Measurements from ENCODE around the gene SP1. TPM values are rescaled to one million over a fixed set of nuclear protein-coding genes. Genes with fewer than 3 reads are reported as not detected.
A peak's percentile ranks its signal among the peaks of the same experiment; 100 is the strongest.

The SP1 gene
- total RNA-seq, 2 donors from 2014 or later, result 83.6 to 96.8 TPM

DNA sequence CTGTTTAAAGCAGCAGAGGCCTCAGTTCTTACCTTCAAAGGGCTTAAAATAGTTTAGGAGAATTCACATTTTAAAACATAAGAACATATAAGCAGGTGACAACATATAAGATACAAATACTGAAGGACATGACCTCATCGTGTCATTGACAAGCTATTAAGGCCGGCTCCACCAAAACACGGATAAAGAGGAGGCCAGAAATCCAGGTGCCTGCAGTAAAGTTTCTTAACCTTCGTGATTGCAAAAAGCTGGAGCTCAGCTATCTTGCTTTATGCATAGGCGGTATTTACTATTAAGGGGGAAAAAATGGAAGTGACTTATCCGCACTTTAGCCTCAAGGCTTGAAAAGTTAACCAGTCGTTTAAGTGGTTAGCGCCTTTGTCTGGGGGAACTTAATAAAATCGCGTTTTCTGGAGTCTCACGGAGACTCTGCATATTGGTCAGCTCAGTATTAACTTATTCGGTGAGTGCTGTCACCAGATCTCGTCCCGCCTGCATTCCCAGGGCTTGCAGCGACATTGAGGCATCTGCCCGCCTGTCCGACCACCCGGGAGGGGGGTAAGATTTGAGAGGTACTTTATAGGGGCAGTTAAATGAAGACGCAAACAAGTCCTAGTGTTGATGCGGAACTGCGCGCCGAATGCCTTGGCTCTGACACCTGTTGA lies 1.1 kb upstream of the SP1 start:
- DNase-seq, result no peak
- TF ChIP-seq, protein P1, sequence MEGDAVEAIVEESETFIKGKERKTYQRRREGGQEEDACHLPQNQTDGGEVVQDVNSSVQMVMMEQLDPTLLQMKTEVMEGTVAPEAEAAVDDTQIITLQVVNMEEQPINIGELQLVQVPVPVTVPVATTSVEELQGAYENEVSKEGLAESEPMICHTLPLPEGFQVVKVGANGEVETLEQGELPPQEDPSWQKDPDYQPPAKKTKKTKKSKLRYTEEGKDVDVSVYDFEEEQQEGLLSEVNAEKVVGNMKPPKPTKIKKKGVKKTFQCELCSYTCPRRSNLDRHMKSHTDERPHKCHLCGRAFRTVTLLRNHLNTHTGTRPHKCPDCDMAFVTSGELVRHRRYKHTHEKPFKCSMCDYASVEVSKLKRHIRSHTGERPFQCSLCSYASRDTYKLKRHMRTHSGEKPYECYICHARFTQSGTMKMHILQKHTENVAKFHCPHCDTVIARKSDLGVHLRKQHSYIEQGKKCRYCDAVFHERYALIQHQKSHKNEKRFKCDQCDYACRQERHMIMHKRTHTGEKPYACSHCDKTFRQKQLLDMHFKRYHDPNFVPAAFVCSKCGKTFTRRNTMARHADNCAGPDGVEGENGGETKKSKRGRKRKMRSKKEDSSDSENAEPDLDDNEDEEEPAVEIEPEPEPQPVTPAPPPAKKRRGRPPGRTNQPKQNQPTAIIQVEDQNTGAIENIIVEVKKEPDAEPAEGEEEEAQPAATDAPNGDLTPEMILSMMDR (IDR thresholded peaks at IDR 0.05), result no peak
- Histone ChIP-seq H3K9ac (ENCODE audit: low read depth in 2 of 2, low read length in 2 of 2) (peak overlapping the region; percentile 62 to 86), H3K36me3 (peaks cover 11% of the 10 kb centered on the region), H3K9me3 (no peaks in the 10 kb centered on the region), H3K27me3 (no peaks in the 10 kb centered on the region), H3K27ac (peak overlapping the region; percentile 84), H3K4me3 (peak overlapping the region; percentile 24), H3K4me1 (peaks cover 15% of the 10 kb centered on the region)
- intact Hi-C loops (cut with DNase I), result no loop called here

DNA sequence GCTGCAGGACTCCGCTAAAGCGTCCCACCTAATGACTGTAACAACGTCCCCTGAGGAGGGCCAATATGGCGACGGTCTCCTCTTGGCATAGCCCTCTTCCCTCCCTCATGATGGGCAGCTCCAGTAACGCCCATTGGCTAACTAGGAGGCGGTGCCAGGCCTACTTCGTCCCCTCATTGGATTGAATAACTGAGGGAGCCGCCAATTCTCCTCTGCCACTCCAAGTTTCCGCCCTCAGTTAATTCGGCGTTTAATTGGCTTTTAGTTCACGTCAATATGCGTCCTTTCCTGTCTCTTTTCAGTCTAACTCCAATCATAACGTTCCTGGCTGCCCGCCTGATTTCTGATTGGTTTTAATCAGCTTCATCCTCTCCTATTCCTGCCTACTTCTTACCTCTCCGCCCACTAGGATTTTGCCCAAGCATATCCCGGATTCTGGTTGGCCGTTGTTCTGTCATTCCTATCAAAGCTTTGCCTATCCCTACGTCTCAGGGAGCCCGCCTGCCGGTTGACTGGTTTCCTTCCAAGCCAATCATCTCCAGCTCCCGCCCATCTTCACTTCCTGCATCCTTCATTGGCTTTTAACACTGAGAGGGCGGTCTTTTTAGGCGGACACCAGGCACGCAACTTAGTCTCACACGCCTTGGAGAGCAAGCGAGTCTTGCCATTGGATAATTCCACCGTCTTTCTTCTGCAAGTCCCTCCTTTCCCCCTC lies 430 bp upstream of the SP1 start:
- H3K4me3 ChIP-seq, result peak overlapping the region; percentile 33
- TF ChIP-seq, protein P1 (IDR thresholded peaks at IDR 0.05), result no peak
- H3K4me1 ChIP-seq, result peaks cover 19% of the 10 kb centered on the region
- peak overlapping the region; percentile 87 for H3K27ac ChIP-seq
- intact Hi-C loops (cut with DNase I), result no loop called here
- no peaks in the 10 kb centered on the region for H3K9me3 ChIP-seq
- no peaks in the 10 kb centered on the region for H3K27me3 ChIP-seq
- peaks cover 11% of the 10 kb centered on the region for H3K36me3 ChIP-seq
- H3K9ac ChIP-seq (ENCODE audit: low read depth in 2 of 2, low read length in 2 of 2), result peak overlapping the region; percentile 62 to 86
- DNase-seq, result peak; percentile 100

DNA sequence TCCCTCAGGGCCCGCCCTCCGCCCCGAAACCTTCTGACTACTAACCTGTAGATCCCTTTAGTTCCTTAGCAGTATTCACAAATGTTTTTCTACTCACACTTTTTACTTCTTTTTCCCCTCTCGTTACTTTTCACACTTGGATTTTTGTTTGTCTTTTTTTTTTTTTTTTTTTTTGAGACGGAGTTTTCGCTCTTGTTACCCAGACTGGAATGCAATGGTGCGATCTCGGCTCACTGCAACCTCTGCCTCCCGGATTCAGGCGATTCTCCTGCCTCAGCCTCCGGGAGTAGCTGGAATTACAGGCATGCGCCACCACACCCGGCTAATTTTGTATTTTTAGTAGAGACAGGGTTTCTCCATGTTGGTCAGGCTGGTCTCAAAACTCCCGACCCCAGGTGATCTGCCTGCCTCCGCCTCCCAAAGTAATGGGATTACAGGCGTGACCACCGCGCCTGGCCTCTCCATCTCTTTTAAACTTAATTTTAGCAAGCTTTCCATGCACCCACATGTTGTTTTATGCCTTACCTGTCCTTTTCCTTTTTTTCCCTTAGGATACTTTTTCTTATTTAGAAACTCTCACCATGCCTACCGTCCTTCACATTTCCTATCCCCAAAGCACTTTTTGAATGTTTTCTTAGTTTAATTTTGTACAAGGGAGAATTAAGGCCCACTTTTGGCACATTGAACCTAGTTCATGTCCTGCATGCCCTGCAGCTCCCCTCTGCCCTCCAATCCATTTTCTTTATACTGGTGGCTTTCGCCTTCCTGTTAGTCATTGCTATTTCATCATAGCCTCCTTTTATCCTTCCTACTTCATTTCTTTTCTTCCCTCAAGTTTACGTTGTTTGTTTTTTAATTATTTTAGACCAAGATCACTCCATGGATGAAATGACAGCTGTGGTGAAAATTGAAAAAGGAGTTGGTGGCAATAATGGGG lies 1.1 kb downstream of the SP1 start:
- Histone ChIP-seq H3K9ac (ENCODE audit: low read depth in 2 of 2, low read length in 2 of 2) (peak overlapping the region; percentile 28 to 77), H3K36me3 (peaks cover 11% of the 10 kb centered on the region), H3K4me1 (peaks cover 30% of the 10 kb centered on the region), H3K9me3 (no peaks in the 10 kb centered on the region), H3K27me3 (no peaks in the 10 kb centered on the region), H3K4me3 (peak overlapping the region; percentile 40), H3K27ac (peak overlapping the region; percentile 91)
- TF ChIP-seq, protein P1 (IDR thresholded peaks at IDR 0.05), result no peak
- no peak for DNase-seq
- intact Hi-C loops (cut with DNase I), result no loop called here

DNA sequence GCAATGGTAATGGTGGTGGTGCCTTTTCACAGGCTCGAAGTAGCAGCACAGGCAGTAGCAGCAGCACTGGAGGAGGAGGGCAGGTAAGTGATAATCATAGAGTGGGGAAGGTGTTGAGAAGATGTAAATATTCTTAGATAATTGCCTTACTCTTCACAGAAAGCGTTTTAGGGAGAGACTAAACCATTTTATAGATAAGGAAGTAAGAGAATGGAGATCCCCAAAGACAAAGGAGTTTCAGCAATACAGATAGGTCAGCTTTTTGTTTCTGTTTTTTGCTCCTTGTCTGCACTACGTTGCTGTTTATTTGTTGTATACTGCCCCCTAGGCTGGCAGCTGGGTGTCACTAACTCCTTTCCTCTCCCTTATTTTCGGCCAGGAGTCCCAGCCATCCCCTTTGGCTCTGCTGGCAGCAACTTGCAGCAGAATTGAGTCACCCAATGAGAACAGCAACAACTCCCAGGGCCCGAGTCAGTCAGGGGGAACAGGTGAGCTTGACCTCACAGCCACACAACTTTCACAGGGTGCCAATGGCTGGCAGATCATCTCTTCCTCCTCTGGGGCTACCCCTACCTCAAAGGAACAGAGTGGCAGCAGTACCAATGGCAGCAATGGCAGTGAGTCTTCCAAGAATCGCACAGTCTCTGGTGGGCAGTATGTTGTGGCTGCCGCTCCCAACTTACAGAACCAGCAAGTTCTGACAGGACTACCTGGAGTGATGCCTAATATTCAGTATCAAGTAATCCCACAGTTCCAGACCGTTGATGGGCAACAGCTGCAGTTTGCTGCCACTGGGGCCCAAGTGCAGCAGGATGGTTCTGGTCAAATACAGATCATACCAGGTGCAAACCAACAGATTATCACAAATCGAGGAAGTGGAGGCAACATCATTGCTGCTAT lies 2.0 kb downstream of the SP1 start:
- intact Hi-C loops (cut with DNase I), result no loop called here
- H3K27ac ChIP-seq, result peak overlapping the region; percentile 91
- DNase-seq, result peak; percentile 68
- no peaks in the 10 kb centered on the region for H3K27me3 ChIP-seq
- no peaks in the 10 kb centered on the region for H3K9me3 ChIP-seq
- peaks cover 34% of the 10 kb centered on the region for H3K4me1 ChIP-seq
- H3K4me3 ChIP-seq, result peak overlapping the region; percentile 40
- H3K9ac ChIP-seq (ENCODE audit: low read depth in 2 of 2, low read length in 2 of 2), result peak overlapping the region; percentile 28 to 77
- H3K36me3 ChIP-seq, result peaks cover 11% of the 10 kb centered on the region
- TF ChIP-seq, protein P1 (IDR thresholded peaks at IDR 0.05), result peak; percentile 37
